Muscle of arm (tissue), 14 donors: ENCODE data around the gene TTC29. TPM values are rescaled to one million over a fixed set of nuclear protein-coding genes. Genes with fewer than 3 reads are reported as not detected.

ENCODE experiments used
- DNase-seq: peaks from one replicate; pipeline ENCODE4 v3.0.0-alpha.2; 2013
- long read RNA-seq, 11 donors: transcript quantifications; one replicate each; lab custom pipeline, GENCODE V29; 2026
- polyA plus RNA-seq, 12 donors: library from polyadenylated mRNA; unstranded; fragments of 120-200 nt; gene quantifications; one replicate each; pipeline ENCODE4 v1.2.1, GENCODE V29; 2013; ENCODE audit not compliant: insufficient read length in 12 of 12

The TTC29 gene, protein sequence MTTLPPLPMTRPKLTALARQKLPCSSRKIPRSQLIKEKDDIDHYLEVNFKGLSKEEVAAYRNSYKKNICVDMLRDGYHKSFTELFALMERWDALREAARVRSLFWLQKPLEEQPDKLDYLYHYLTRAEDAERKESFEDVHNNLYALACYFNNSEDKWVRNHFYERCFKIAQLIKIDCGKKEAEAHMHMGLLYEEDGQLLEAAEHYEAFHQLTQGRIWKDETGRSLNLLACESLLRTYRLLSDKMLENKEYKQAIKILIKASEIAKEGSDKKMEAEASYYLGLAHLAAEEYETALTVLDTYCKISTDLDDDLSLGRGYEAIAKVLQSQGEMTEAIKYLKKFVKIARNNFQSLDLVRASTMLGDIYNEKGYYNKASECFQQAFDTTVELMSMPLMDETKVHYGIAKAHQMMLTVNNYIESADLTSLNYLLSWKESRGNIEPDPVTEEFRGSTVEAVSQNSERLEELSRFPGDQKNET
- polyA plus RNA-seq: under 1 TPM in 6 of 12 donors, not detected in 6; 0.09 to 0.22 (median 0.15) TPM
- long read RNA-seq, donor 1: 0 reads
- long read RNA-seq, donor 2: 0 reads
- long read RNA-seq, donor 3: 0 reads
- long read RNA-seq, donor 4: 0 reads
- long read RNA-seq, donor 5: 0 reads
- long read RNA-seq, donor 6: 0 reads
- long read RNA-seq, donor 7: 0 reads
- long read RNA-seq, donor 8: 0 reads
- long read RNA-seq, donor 9: 0 reads
- long read RNA-seq, donor 10: 0 reads
- long read RNA-seq, donor 11: 0 reads

DNA sequence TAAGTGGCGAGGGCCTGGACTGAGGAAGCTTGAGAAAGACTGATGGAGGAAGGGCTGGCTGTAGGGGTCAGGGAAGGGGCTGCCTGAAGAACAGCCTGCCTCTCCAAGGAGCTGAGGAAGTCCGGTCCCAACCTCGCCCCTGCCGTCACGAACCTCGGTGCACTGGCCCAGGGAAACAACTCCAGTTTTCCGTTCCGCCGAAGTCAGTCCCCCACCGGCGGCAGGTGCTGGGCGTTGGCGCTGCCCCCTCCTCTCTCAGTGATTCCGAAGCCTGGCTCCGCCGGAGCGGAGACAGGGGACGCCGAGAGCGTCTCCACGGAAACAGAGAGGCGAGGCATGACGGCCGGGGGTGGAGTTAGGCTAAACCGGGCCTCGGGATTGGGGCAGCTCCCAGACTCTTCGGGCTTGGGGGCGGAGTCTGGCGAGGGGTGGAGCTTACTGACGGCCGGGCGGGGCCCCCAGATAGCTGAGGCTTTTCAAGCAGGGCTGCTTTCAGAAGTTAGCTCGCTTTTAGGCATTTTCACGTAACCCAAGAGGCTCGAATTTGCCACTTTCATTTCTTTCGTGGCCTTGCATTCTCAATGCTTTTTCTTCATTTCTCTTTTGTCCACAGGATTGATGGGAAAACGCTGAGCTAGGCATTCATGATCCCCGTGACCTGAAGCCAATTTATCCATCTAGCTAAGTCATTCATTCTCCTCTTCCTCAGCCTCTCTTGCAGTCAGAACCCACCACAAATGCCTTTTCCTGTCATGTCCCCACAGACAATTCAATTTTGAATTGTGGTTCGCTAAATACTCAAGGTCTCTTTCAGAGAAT, at the start of gene TTC29:
TSS of gene TTC29 (minus strand) at position 309 of the 819 bp plus-strand sequence. CDS start 5,969 bp downstream, outside the sequence.
- peak; percentile 90 for DNase-seq

DNA sequence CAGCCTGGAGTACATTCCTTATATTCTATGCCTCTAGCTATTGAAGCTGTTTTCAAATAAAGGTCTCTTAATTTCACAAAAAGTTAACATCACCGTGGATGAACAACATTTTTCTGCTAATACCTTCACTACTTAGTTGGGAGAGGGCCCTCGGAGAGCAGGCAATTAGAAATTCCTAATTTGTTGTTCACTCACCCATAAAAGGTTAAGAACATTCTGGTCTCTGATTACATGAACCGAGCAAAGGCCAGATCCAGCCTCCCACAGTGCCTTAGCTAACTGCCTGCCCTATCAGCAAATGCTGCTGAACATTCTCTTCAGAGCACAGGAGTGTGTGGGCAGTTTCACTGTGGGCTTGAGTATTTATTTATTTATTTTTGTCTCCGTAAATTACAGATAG, 36.0 kb upstream of the TTC29 start:
- no peak for DNase-seq

DNA sequence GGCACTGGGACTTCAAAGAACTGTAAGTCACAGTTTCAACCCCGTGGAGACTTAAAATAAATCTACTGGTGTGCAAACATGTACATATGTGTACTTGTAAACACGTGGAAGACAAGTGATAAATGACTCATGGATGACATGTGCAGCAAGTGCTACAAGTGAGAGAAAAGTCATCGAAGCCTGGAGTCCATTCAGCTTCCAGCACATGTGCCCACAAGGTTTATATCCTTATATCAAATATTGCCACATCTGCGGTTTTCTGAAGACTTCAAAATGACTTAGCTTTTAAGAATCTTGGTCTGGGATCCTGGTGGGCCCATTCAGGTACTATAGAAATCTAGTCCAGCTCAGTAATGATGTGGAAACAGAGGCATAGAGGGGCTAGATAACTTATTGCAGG, 33.0 kb upstream of the TTC29 start:
- DNase-seq: no peak

DNA sequence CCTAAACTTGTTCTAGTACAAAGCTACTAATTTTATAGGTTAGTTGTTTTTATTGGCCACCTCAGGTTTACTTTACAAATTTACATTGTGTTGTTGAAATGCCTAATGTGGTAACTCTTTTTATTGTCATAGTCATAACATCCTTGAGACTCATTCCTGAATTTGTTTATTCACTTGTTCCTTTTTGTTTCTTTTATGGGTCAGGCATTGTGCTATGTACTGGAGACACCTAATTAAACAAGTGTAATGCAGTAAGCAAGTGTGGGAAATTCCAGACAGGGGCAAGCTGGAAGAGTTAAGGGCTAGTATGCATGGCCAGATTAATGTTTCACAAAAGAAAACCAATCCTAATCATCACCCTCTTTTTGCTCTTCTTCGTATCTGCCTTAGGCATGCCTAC, 30.5 kb upstream of the TTC29 start:
- no peak for DNase-seq

DNA sequence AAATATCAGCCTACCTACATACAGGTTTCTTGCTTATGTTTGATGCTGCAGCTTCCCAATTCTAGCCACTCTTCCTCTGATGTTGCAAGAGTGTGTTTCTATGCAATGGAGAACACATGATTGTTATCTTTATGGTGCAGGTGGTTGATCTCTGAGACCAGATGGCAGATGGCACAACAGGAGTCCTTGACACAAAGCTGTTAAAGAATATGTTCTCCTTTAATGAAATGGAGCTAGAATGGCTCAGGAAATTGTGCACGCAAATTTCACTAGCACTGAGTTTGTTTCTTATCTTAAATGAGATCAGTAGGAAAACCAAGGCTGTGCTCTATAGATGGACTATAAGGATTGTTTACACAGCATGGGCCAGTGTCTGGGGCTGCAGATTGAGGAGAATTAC, 29.9 kb upstream of the TTC29 start:
- DNase-seq: no peak

DNA sequence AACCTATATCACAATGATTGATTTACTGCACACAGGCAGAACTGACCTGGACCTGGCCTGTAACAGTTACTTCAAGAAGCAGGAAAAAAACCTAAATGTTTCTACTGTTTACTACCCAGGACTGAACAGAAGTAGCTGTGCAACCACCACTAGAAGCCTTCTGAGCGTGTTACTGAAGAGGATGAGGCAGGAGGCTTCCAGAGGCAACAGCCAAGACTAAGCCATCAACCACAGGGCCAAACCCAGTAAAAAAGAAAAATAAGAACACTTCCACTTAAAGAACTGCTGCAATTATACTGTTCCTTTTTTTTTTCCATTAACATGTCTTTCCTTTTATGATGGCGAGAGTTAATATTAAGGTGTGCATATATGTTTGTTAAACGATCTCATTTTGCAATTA, 29.4 kb upstream of the TTC29 start:
- no peak for DNase-seq

DNA sequence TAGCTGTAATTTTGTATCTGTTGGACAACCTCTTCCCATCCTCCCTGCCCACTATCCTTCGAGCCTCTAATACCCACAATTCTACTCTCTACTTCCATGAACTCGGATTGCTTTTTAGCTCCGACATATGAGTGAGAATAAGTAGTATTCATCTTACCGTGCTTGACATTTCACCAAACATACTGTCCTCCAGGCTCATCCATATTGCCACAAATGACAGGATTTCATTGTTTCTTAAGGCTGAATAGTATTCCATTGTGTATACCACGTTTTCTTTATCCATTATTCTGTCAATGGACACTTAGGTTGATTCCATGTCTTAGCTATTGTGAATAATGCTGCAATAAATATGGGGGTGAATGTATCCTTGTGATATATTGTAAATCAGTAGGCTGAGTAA, 26.4 kb upstream of the TTC29 start:
- DNase-seq: no peak

DNA sequence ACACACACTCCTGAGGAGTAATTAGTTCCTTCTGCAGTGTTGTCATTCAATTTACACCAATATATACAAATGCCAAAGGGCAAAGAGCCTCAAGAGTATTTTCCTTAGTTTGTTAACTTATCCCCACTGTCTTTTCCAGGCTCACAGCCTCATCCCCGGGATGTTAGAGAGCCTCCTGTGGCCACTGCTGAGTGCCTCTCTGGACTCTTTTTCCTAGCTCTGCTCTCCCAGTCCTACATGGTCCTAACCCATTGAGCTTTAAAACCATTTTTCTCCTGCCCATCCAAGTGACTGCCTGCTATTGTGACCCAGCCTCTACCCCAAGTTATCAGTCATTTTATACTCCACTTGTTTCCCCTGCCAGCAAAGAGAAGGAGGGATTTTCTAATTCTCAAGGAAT, 23.5 kb upstream of the TTC29 start:
- DNase-seq: no peak

DNA sequence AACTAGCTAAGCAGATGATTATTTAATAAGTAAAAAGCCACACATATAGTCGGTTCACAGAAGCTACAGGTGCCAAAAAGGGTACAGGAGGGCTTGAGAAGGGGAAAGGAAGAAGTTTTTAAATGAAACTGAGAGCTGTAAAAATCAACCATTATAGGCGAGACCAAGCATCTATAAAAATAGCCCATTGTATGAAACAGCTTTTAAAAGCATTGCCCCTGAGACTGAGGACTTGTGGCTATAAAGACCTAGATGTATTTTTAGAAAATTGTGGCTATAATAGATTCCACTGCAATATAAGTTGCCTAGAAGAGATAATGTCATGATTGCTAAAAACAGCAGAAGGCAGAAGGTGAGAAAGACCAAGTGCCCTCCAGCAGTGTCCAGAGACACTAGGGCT, 15.0 kb upstream of the TTC29 start:
- DNase-seq: no peak

DNA sequence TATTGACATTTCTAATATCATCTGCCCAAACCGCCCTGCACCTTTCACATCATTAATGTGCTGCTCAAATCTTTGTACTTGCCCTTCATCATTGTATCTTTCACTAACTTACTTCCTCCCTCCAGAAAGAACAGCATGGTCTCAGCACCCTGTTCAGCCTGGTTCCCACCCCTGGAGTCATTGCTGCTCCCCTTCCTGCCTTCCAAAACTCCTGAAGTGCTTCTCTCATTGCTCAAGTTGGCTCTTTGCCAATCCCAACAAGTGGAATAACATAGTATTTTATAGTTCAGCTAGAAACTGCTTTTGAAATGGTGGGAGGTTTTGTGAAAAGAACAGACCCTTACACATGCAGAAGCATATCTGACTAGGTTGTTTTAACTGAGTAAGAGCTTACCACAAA, 14.0 kb upstream of the TTC29 start:
- DNase-seq: no peak

DNA sequence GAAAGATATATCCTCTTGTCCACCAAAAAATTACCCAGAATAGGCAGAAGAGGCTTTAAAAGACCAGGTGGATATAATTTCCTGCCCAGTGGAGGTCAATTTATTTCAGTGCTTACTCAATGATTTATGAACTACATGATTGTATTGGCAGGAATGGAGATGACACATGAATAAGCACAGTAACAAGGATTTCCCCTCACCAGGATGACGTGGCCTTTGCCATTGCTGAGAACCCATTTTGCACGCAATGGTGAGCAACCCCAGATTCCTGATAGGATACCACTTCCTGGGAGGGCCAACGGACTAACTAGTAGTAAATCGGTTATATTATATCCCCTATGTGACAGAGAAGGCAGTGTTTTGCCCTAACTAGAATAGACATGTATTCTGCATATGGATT, 11.6 kb upstream of the TTC29 start:
- DNase-seq: no peak

DNA sequence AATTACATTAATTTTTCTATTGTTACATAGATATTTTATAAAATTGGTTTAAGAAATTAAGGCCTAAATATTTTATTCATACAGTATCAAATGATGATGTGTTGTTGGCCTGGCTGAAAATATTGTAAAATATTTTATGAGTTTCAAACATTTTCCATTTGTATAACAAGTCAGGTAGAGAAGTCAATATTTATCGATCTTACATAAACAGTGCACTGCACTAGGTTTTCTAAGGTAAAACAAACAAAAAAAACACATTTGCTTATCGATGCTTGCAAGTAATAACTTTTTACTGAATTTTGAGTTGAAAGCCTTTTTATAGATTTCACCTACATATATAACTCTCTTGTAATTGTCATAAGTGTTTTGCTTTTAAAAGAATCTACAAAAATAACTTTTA, 7.2 kb upstream of the TTC29 start:
- no peak for DNase-seq

DNA sequence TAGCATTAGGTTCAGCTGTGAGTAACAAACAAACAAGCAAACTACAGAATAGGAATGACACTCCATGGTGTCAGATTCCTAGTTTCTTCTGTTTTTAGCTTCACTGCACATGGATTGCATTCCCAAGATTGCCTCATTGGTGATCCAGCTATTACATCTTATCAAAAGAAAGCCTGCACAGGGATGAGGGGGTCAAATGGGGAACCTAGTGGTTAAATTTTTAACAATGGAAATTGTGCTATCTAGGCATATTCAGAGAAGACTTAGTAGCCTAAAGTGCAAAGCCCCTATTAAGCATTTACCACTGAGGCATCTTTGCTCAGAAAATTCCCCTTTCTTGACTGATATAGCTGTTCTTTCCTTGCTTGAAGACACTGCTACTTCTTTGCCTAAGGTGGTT, 3.9 kb upstream of the TTC29 start:
- no peak for DNase-seq

DNA sequence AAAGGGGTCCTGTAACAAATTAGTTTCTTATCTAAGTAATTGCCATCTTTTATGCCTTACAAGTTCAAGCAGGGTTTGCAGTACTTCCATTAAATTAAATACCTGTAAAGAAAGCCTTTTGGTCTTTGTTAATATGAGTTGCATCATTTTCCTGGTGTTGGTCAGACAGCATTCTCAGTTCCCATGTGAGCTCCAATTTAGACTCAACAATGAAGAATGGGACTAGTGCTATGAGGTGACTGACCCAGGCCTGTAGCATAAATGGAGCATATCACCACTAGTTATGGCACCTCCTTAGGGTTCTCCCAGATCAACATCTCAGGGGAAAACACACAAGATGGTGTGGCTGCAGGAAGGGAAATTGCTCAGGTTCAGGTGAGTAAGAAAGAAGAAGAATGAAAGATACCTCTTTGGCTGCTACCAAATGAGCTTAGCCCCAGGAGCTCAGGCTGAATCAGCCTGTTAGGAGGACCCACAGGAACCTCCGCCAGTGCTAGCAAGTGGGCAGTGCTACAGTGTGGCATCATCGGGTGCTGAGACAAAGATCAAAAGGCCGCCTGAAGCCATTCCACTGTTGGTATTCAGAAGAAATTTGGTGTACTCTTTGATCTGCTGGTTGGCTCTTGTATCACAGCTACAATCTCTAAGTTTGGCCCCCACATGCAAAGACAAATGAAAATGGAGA, 1.8 kb downstream of the TTC29 start:
- no peak for DNase-seq

DNA sequence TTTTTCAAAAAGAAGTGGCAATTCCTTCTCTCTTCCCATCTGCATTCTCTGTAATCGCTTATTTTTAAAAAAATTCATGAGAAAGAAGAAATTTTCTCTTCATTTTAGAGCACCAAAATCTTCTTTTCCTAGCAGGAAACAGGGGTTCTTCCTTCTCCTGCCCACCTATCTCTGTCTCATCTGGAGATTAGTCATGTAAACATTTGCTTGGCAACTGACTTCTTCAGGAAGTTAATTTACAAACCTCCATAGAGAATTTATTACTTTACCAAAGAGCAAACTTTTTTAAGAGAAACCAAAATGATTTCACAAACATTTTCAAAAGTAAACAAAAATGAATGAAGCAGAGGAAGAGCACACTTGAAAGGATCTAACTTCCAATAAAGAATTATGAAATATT, 13.5 kb downstream of the TTC29 start:
- DNase-seq: no peak

DNA sequence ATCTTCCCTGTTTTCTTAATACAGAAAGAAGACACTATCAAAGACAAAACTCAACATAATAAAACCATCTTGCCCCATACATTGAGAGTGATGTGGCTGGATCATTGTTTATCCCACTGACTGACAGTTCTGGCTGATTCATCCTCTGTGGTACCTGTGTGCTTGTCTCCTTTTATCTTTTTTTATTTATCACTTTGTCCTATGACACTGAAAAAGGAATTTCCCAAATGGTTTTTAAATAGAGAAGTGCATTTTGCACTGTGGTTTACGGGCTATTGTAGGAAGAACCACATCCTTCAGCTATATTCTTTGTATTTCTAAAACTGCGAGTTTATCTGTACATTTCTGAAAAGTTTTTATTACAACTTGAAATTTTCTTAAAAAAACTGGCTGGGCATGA, 15.0 kb downstream of the TTC29 start:
- DNase-seq: no peak

DNA sequence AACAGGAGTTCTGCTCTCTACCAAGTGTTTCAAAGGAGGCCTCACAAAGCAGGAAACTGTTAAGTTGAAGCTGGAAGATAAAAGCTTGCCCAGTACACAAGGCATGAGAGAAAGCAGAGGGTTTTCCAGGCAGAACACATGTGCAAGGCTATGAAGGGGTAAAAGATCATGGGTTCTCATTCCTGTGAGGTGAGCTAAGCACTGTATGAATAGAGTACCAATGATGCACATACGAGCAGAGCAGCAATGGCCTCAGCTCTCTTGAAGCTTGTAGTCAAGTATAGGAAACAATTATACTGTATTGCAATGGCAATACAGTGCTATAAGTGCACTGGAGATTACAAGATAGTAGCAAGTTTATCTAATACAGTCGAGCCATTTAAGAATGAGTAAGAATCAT, 18.0 kb downstream of the TTC29 start:
- DNase-seq: no peak

DNA sequence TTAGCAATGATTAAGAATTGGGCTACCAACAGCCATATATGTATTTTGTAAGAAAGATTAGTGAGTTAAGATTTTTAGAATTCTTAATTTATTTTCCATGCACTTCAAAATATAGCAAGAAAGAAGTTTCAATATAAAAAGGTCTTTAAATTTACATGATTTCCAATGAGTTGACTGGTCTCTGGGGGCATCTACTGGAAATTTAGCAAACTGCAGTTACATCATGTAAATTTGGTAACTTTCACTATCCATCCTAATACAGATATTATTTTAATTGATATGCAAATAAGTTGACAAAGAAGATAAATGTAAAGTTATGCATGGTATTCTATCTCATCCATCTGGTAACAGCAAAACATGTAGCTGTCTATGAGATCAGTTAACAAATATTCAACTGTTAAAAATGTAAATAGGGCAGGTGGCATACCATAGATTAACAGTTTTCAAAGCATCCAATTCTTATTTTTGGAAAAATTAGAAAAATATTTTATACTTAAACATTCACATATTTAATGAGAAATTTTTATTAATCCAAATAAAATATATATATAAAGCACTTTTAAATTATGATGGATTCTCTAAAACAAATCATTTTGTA, 29.1 kb downstream of the TTC29 start:
- peak; percentile 51 for DNase-seq

DNA sequence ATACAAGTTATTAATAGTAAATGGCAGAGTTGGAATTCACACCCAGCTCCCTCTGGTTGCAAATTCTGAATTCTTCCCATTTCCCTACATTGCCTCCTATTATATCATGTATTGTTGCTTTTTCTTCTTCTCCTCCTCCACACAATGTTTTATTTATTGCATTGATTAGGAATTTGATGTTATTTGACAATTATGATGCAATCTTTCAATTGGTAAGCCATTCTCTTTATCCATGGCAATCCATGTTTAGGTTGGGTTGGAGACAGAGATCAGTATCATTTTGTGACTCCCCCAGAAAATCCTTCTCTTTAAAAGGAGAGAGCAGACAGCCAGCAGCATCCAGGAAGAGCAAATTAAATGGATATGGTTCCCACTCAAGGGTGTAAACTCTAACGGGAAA, 30.5 kb downstream of the TTC29 start:
- no peak for DNase-seq

DNA sequence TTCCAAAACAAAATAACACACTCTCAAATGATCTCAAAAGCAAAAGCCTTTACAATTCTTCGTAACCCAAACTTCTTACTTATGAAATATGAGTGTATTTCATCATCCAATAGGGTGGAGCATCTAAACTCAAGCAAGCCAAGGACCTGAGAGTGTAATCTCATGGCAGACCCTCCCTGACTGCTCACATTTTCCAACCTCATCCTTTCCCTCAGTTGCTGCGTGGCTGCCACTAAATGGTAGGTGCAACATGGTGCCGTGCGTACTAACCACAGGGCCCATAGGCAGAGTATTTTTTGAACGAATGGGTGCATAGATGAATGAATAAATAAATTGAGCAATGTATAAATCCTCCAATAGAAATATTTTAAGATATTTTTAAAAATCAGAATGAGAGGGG, 45.4 kb downstream of the TTC29 start:
- no peak for DNase-seq

DNA sequence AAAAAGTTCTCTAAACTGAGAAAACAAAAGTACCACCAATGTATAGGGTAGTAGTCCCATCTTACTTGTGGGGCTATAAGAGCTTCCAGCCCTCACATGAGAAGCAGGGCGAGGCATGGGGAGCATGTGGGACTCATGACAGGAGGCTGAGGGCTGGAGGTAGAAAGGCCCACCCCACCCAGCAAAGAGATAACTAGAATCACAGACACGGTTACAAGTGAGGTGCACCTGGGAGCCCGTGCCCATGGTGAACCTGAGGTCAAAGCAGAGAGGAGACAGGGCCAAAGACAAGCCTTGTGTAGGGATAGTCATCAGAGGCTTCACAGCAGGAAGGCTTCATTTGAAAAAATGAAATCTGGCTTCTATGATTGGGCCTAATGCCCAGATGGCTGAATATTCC, 55.4 kb downstream of the TTC29 start:
- DNase-seq: no peak

DNA sequence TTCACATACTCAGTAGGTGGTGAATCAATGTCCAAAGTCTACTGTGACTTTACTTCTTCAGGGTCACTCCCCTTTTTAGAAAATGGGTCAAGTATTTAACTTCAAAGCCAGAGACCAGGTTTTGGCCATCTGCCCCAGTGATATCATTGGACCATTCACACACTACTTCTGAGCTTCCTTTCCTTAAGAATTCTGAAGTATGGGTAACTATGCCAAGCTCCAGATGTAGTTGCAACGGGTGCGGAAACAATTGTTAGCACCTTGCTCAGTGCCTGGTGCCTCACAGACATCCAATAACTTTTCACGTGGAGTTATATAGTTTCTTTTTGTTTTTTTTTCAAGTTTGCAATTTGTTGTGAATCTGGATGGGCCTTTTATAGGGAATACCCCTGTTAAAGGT, 62.6 kb downstream of the TTC29 start:
- DNase-seq: no peak
